H1 (cell line): ENCODE measurements around the gene MSL3B.

ENCODE experiments used
- CTCF ChIP-seq, 3 experiments: IDR thresholded peaks; 1 replicate in 2 of 3; 2 replicates in 1 of 3; pipeline versions ENCODE4 v1.5.1 to v1.6.1; 2011; ENCODE audit warnings: low read length in 3 of 3, mild to moderate bottlenecking in 3 of 3, inconsistent platforms in 2 of 3, low read depth in 1 of 3, moderate library complexity in 1 of 3; ENCODE audit not compliant: insufficient read depth in 1 of 3; ENCODE audit errors: control extremely low read depth in 1 of 3
- KDM1A ChIP-seq: fragments of 200-600, 300-600 bp; sonication (generic); IDR thresholded peaks from 2 replicates; pipeline ENCODE4 v1.7.1; 2016; ENCODE audit warnings: mild to moderate bottlenecking, low read length, borderline replicate concordance
- RAD21 ChIP-seq, 2 experiments: IDR thresholded peaks in 1 of 2; conservative IDR thresholded peaks in 1 of 2; 2 replicates each; pipeline ENCODE4 v1.6.1; 2011; ENCODE audit warnings: low read depth in 2 of 2, low read length in 2 of 2, improper control_type of control experiment in 1 of 2, inconsistent platforms in 1 of 2, mild to moderate bottlenecking in 1 of 2, moderate library complexity in 1 of 2
- RXRA ChIP-seq: IDR thresholded peaks from 2 replicates; pipeline ENCODE4 v1.6.1; 2011; ENCODE audit warnings: low read depth, mild to moderate bottlenecking, low read length, moderate library complexity; ENCODE audit not compliant: insufficient read depth
- YY1 ChIP-seq: IDR thresholded peaks from 2 replicates; pipeline ENCODE4 v1.6.1; 2011; ENCODE audit warnings: low read depth, mild to moderate bottlenecking, low read length

Gene MSL3B

DNA sequence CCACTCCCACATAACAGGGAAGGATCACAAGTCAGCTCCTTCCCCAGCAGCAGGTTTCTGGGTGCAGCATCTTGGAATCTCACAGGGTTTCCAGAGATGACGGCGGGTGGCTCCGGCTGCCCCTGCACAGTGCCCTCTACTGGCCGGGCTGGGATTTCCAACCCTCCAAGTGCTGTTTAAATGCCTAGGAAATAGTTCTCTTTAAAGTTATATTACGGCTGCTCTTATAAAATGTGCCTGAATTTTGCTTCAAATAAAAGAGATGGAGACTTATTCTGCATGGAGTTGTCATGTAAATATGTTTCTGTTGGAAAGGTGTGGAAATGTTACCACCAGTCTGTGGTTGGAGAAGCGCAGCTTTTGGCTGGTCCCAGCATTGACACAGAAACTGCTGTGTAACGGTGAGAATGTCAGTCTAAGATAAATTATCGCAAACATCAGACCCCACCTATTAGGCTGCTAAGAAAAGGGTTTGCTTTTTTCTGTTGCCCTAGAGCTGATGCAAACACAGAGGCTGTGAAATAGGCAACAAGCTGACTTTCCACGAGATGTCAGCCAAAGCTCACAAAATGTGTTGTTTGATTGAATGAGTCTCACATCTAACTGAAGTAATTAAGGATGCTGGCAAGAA lies 10.6 kb downstream of the MSL3B start (continued):
- no peak for TF ChIP-seq KDM1A
- TF ChIP-seq YY1, result no peak
- TF ChIP-seq RAD21 (IDR thresholded peaks at IDR 0.05 in 1 of 2, conservative IDR thresholded peaks at IDR 0.05 in 1 of 2; ENCODE audit: low read depth in 2 of 2, low read length in 2 of 2), result peak; percentile 7 to 43; a peak in 3 of 4 replicates
- TF ChIP-seq CTCF (IDR thresholded peaks at IDR 0.05; ENCODE audit: control extremely low read depth in 1 of 3, insufficient read depth in 1 of 3, low read depth in 1 of 3, low read length in 3 of 3), result peak; percentile 76 to 78 (median 77)
- no peak for TF ChIP-seq RXRA
- TF ChIP-seq, all 59 proteins: peak for 3
